Peyer's patch (tissue), 4 donors: ENCODE measurements around the gene HNRNPR. TPM values are rescaled to one million over a fixed set of nuclear protein-coding genes. Genes with fewer than 3 reads are reported as not detected.
A peak's percentile ranks its signal among the peaks of the same experiment; 100 is the strongest.
"Not testable (repeated sequence)": the region's sequence is repeated elsewhere in the genome, so short reads cannot be mapped to it uniquely, and the experiment has no call there.

ENCODE experiments used
- DNase-seq, 3 donors: peaks; one replicate each; pipeline ENCODE4 v3.0.0-alpha.2; 2017 to 2019
- H3K27ac ChIP-seq, 4 donors: fragments of 200-600 bp; sonication (generic); one replicate each; pipeline ENCODE4 v1.5.1; 2016 to 2019
- H3K27me3 ChIP-seq, 2 donors: fragments of 200-600 bp; sonication (generic); one replicate each; pipeline ENCODE4 v1.5.1; 2019
- H3K36me3 ChIP-seq, 3 donors: fragments of 200-600 bp; sonication (generic); one replicate each; pipeline ENCODE4 v1.5.1; 2016 to 2019
- H3K4me1 ChIP-seq, 4 donors: fragments of 200-600 bp; sonication (generic); one replicate each; pipeline ENCODE4 v1.5.1; 2016 to 2019
- H3K4me3 ChIP-seq, 4 donors: fragments of 200-600 bp; sonication (generic); 1 replicate in 3 of 4; 2 replicates in 1 of 4; pipeline ENCODE4 v1.5.1; 2016 to 2019; ENCODE audit warnings: mild to moderate bottlenecking in 1 of 4
- H3K9me3 ChIP-seq, 4 donors: fragments of 200-600 bp; sonication (generic); one replicate each; pipeline ENCODE4 v1.5.1; 2016 to 2019; ENCODE audit warnings: mild to moderate bottlenecking in 1 of 4
- CTCF ChIP-seq, 6 experiments: fragments of 450-650 bp in 4 of 6; fragments of 200-600 bp in 2 of 6; sonication (generic) in 1 of 6; IDR thresholded peaks; one replicate each; pipeline ENCODE4 v1.5.1; 2017 to 2019; ENCODE audit warnings: antibody characterized with exemption in 6 of 6, mild to moderate bottlenecking in 3 of 6, moderate library complexity in 1 of 6
- POLR2A ChIP-seq, 2 donors: fragments of 450-650 bp; IDR thresholded peaks; one replicate each; pipeline ENCODE4 v1.5.1; 2017; ENCODE audit warnings: antibody characterized with exemption in 2 of 2, mild to moderate bottlenecking in 2 of 2, moderate library complexity in 2 of 2
- total RNA-seq, 4 donors: library from RNA; depleted of rRNA; stranded (reverse); fragments of >200 nt; gene quantifications; one replicate each; pipeline ENCODE4 v1.1.0, GENCODE V29; 2016

The HNRNPR gene
- total RNA-seq, 4 donors from 2014 or later = 39.4 to 122 (median 54.8) TPM

GRCh38 chr1:23385119-23385621 is 41.1 kb upstream of the HNRNPR start:
- H3K9me3 ChIP-seq = no peaks in the 10 kb centered on the region
- no peak overlapping the region for H3K4me3 ChIP-seq
- peaks cover 0 to 19% (median 0%) of the 10 kb centered on the region in 4 donors for H3K4me1 ChIP-seq
- no peaks in the 10 kb centered on the region for H3K36me3 ChIP-seq
- no peaks in the 10 kb centered on the region for H3K27me3 ChIP-seq
- H3K27ac ChIP-seq = peak overlapping the region in 2 of 4 donors; percentile 4 to 70
- TF ChIP-seq POLR2A (IDR thresholded peaks at IDR 0.05) = no peak
- no peak for TF ChIP-seq CTCF (IDR thresholded peaks at IDR 0.05)
- DNase-seq = no peak

- peak in 2 of 3 donors; percentile 64 to 76 for DNase-seq
- Histone ChIP-seq H3K4me3 (no peak overlapping the region), H3K27me3 (no peaks in the 10 kb centered on the region), H3K27ac (peak overlapping the region in 2 of 4 donors; percentile 33 to 70), H3K4me1 (peaks cover 0 to 19% (median 0%) of the 10 kb centered on the region in 4 donors), H3K9me3 (no peaks in the 10 kb centered on the region), H3K36me3 (no peaks in the 10 kb centered on the region)
- no peak for TF ChIP-seq POLR2A (IDR thresholded peaks at IDR 0.05)
- no peak for TF ChIP-seq CTCF (IDR thresholded peaks at IDR 0.05)
These were observed 40.4 kb upstream of the HNRNPR start for GRCh38 chr1:23384312-23385058.

GRCh38 chr1:23383577-23384311 is 39.7 kb upstream of the HNRNPR start:
- Histone ChIP-seq H3K9me3 (no peaks in the 10 kb centered on the region), H3K36me3 (no peaks in the 10 kb centered on the region), H3K4me3 (no peak overlapping the region), H3K27me3 (no peaks in the 10 kb centered on the region), H3K4me1 (peaks cover 0 to 19% (median 0%) of the 10 kb centered on the region in 4 donors), H3K27ac (peak overlapping the region in 2 of 4 donors; percentile 33 to 58)
- TF ChIP-seq POLR2A (IDR thresholded peaks at IDR 0.05) (no peak), CTCF (IDR thresholded peaks at IDR 0.05) (no peak)
- DNase-seq = no peak

- H3K27me3 ChIP-seq = no peaks in the 10 kb centered on the region
- H3K36me3 ChIP-seq = no peaks in the 10 kb centered on the region
- H3K9me3 ChIP-seq = no peaks in the 10 kb centered on the region
- no peak for TF ChIP-seq CTCF (IDR thresholded peaks at IDR 0.05)
- peak in 1 of 2 donors; percentile 22 for TF ChIP-seq POLR2A (IDR thresholded peaks at IDR 0.05)
- H3K4me3 ChIP-seq = no peak overlapping the region
- peaks cover 0 to 35% (median 0%) of the 10 kb centered on the region in 4 donors for H3K4me1 ChIP-seq
- peak overlapping the region in 2 of 4 donors; percentile 49 to 53 for H3K27ac ChIP-seq
- DNase-seq = peak in 1 of 3 donors; percentile 70
These were observed 37.3 kb upstream of the HNRNPR start for GRCh38 chr1:23381233-23381885.

- Histone ChIP-seq H3K9me3 (no peaks in the 10 kb centered on the region), H3K4me3 (no peak overlapping the region), H3K27me3 (no peaks in the 10 kb centered on the region), H3K4me1 (peaks cover 0 to 36% (median 0%) of the 10 kb centered on the region in 4 donors), H3K27ac (peak overlapping the region in 2 of 4 donors; percentile 49 to 53), H3K36me3 (no peaks in the 10 kb centered on the region)
- TF ChIP-seq CTCF (IDR thresholded peaks at IDR 0.05) (no peak), POLR2A (IDR thresholded peaks at IDR 0.05) (no peak)
- DNase-seq = no peak
These were observed 36.6 kb upstream of the HNRNPR start for GRCh38 chr1:23380719-23381118.

GRCh38 chr1:23380236-23380635 is 36.2 kb upstream of the HNRNPR start:
- H3K27me3 ChIP-seq, DNase-seq, H3K4me3 ChIP-seq, H3K9me3 ChIP-seq, H3K36me3 ChIP-seq: not testable (repeated sequence)
- Histone ChIP-seq H3K27ac (peak overlapping the region in 2 of 4 donors; percentile 49 to 53), H3K4me1 (peaks cover 0 to 32% (median 0%) of the 10 kb centered on the region in 4 donors)
